Measurements from ENCODE around the gene RBM28. TPM values are rescaled to one million over a fixed set of nuclear protein-coding genes. Genes with fewer than 3 reads are reported as not detected.

Gene RBM28
- total and polyA plus RNA-seq, 10 of the 15 experiments (the other 5 are each of a cell fraction or from before 2014, with no cell fraction given) = 14.3 to 50.4 (median 32.8) TPM

DNA sequence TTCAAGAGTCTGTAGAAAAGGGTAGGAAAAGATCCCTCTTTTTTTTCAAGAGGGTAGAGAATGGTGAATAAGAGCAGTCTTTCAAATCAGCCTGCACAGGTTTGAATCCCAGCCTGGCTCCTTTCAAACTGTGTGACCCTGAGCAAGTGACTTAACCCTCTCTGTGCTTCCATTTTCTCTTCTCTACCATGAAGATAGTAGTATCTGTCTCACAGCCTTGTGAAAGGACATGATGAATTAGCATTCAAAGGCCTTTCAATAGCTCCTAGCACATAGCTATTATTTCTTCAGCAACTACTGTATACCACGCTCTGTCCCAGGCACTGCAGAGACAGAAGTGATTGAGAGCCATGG, 77.2 kb downstream of the RBM28 start:
- Histone ChIP-seq H3K9me3 (replicated peaks; ENCODE audit: control insufficient read depth, insufficient read depth, low read length) (no peaks in the 10 kb centered on the region), H3K9ac (ENCODE audit: control insufficient read depth, insufficient read depth, low read length) (no peak overlapping the region), H3K4me1 (ENCODE audit: control insufficient read depth, insufficient read depth, low read length) (no peaks in the 10 kb centered on the region), H3K4me2 (ENCODE audit: control insufficient read depth, insufficient read depth) (no peak overlapping the region), H2AFZ (ENCODE audit: control insufficient read depth, low read depth, low read length) (no peak overlapping the region), H4K20me1 (ENCODE audit: control insufficient read depth, insufficient read depth) (no peaks in the 10 kb centered on the region), H3K36me3 (ENCODE audit: control insufficient read depth in 2 of 2, insufficient read depth in 2 of 2, low read length in 1 of 2) (no peaks in the 10 kb centered on the region), H3K27ac (ENCODE audit: control insufficient read depth, insufficient read depth) (no peak overlapping the region), H3K27me3 (replicated peaks in 1 of 2; ENCODE audit: control insufficient read depth in 2 of 2, insufficient read depth in 2 of 2, low read length in 1 of 2) (peaks cover 0 to 2% of the 10 kb centered on the region in 2 experiments; a peak in 2 of 4 replicates), H3K4me3 (no peak overlapping the region), H3K79me2 (ENCODE audit: control insufficient read depth, insufficient read depth, low read length) (no peaks in the 10 kb centered on the region)
- ChIA-PET SMC1A (ENCODE audit: uncharacterized antibody, unreplicated experiment) (no interaction called here), CTCF (no interaction called here), POLR2A (no interaction called here), RAD21 (ENCODE audit: unreplicated experiment) (no interaction called here)
- WGBS (ENCODE audit: insufficient coverage, insufficient replicate concordance, low lambda C conversion rate, missing lambda C conversion rate) = 50% methylated on average over 1 of the region's 1 CpG
- in situ Hi-C loops (cut with MboI) = no loop called here
- FAIRE-seq = no peak
- no peak for DNase-seq (ENCODE audit: low read depth, low spot score)
- ATAC-seq = no peak
- intact Hi-C loops (cut with micrococcal nuclease; ENCODE audit: unreplicated experiment) = no loop called here
- BruUV-seq (replicated peaks) = no TSS peak
- TF ChIP-seq SMAD5 (IDR thresholded peaks at IDR 0.05; ENCODE audit: low read depth) (no peak), EZH2 (IDR thresholded peaks at IDR 0.05; ENCODE audit: borderline replicate concordance, control insufficient read depth, low read depth, low read length) (no peak), JUNB (IDR thresholded peaks at IDR 0.05) (no peak), CBFB (IDR thresholded peaks at IDR 0.05; ENCODE audit: low read depth) (no peak), ATF7 (IDR thresholded peaks at IDR 0.05; ENCODE audit: low read depth) (no peak), GABPA (IDR thresholded peaks at IDR 0.05; ENCODE audit: low read depth) (no peak), MYB (IDR thresholded peaks at IDR 0.05; ENCODE audit: borderline replicate concordance, low read depth, low read length) (no peak), GATAD2B (conservative IDR thresholded peaks at IDR 0.05; ENCODE audit: low read depth) (no peak), RELB (IDR thresholded peaks at IDR 0.05; ENCODE audit: low read depth) (no peak), BCL3 (IDR thresholded peaks at IDR 0.05; ENCODE audit: borderline replicate concordance, insufficient read depth, low read depth, low read length, poor library complexity, severe bottlenecking) (no peak), E2F8 (IDR thresholded peaks at IDR 0.05; ENCODE audit: low read depth, partially characterized antibody) (no peak), STAT1 (conservative IDR thresholded peaks at IDR 0.05) (no peak)
- TF ChIP-seq, protein P1, sequence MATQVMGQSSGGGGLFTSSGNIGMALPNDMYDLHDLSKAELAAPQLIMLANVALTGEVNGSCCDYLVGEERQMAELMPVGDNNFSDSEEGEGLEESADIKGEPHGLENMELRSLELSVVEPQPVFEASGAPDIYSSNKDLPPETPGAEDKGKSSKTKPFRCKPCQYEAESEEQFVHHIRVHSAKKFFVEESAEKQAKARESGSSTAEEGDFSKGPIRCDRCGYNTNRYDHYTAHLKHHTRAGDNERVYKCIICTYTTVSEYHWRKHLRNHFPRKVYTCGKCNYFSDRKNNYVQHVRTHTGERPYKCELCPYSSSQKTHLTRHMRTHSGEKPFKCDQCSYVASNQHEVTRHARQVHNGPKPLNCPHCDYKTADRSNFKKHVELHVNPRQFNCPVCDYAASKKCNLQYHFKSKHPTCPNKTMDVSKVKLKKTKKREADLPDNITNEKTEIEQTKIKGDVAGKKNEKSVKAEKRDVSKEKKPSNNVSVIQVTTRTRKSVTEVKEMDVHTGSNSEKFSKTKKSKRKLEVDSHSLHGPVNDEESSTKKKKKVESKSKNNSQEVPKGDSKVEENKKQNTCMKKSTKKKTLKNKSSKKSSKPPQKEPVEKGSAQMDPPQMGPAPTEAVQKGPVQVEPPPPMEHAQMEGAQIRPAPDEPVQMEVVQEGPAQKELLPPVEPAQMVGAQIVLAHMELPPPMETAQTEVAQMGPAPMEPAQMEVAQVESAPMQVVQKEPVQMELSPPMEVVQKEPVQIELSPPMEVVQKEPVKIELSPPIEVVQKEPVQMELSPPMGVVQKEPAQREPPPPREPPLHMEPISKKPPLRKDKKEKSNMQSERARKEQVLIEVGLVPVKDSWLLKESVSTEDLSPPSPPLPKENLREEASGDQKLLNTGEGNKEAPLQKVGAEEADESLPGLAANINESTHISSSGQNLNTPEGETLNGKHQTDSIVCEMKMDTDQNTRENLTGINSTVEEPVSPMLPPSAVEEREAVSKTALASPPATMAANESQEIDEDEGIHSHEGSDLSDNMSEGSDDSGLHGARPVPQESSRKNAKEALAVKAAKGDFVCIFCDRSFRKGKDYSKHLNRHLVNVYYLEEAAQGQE (IDR thresholded peaks at IDR 0.05; ENCODE audit: low read depth, low read length) = no peak
- TF ChIP-seq, protein P2, sequence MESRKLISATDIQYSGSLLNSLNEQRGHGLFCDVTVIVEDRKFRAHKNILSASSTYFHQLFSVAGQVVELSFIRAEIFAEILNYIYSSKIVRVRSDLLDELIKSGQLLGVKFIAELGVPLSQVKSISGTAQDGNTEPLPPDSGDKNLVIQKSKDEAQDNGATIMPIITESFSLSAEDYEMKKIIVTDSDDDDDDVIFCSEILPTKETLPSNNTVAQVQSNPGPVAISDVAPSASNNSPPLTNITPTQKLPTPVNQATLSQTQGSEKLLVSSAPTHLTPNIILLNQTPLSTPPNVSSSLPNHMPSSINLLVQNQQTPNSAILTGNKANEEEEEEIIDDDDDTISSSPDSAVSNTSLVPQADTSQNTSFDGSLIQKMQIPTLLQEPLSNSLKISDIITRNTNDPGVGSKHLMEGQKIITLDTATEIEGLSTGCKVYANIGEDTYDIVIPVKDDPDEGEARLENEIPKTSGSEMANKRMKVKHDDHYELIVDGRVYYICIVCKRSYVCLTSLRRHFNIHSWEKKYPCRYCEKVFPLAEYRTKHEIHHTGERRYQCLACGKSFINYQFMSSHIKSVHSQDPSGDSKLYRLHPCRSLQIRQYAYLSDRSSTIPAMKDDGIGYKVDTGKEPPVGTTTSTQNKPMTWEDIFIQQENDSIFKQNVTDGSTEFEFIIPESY (IDR thresholded peaks at IDR 0.05) = no peak
